GM04504 (cell line): ENCODE results near the gene SPEN.
"Not testable (repeated sequence)": the region's sequence is repeated elsewhere in the genome, so short reads cannot be mapped to it uniquely, and the experiment has no call there.

Source experiments
- DNase-seq: peaks from one replicate; pipeline ENCODE4 v3.0.0-alpha.2; 2012; ENCODE audit warnings: low read depth

Gene SPEN

GRCh38 chr1:15961492-15961891, 114.0 kb downstream of the SPEN start:
- no peak for DNase-seq

GRCh38 chr1:15962176-15962575, 114.7 kb downstream of the SPEN start:
- DNase-seq, result no peak

GRCh38 chr1:15962671-15963362, 115.3 kb downstream of the SPEN start:
- no peak for DNase-seq

- DNase-seq, result no peak
These were observed 116.0 kb downstream of the SPEN start for GRCh38 chr1:15963363-15963967.

GRCh38 chr1:15963968-15964648, 116.6 kb downstream of the SPEN start:
- DNase-seq, result no peak

GRCh38 chr1:15965228-15965767, 117.8 kb downstream of the SPEN start:
- DNase-seq, result peak; percentile 37

- no peak for DNase-seq
These were observed 118.8 kb downstream of the SPEN start for GRCh38 chr1:15966081-15966955.

- DNase-seq, result no peak
These were observed 119.4 kb downstream of the SPEN start for GRCh38 chr1:15966956-15967344.

GRCh38 chr1:15968172-15968571, 120.7 kb downstream of the SPEN start:
- DNase-seq, result no peak

- DNase-seq, result no peak
These were observed 121.9 kb downstream of the SPEN start for GRCh38 chr1:15969321-15969880.

- no peak for DNase-seq
These were observed 123.4 kb downstream of the SPEN start for GRCh38 chr1:15970911-15971310.

- DNase-seq, result no peak
These were observed 124.9 kb downstream of the SPEN start for GRCh38 chr1:15972409-15972808.

GRCh38 chr1:15973772-15974171, 126.3 kb downstream of the SPEN start:
- DNase-seq, result no peak

- DNase-seq, result no peak
These were observed 127.3 kb downstream of the SPEN start for GRCh38 chr1:15974855-15975254.

- no peak for DNase-seq
These were observed 127.9 kb downstream of the SPEN start for GRCh38 chr1:15975358-15975804.

GRCh38 chr1:15975805-15976680, 128.5 kb downstream of the SPEN start, which contains the start of gene ZBTB17:
Gene ZBTB17, minus strand, starts transcription at chr1:15976101. Its CDS starts 27,606 bp downstream, at chr1:15948495.
- peak; percentile 80 for DNase-seq

GRCh38 chr1:15977947-15978346, 130.4 kb downstream of the SPEN start:
- not testable (repeated sequence) for DNase-seq

GRCh38 chr1:15981679-15982078, 134.2 kb downstream of the SPEN start:
- DNase-seq, result no peak

GRCh38 chr1:15983275-15983674, 135.8 kb downstream of the SPEN start:
- DNase-seq, result no peak

- DNase-seq, result no peak
These were observed 138.2 kb downstream of the SPEN start for GRCh38 chr1:15985611-15986297.
